ENCODE data around the gene ATRIP. TPM values are rescaled to one million over a fixed set of nuclear protein-coding genes. Genes with fewer than 3 reads are reported as not detected.

The ATRIP gene
- total and polyA plus RNA-seq, 2 donors from 2014 or later = 5.4 to 6.7 TPM

- no peaks in the 10 kb centered on the region for H3K27me3 ChIP-seq (ENCODE audit: control insufficient read depth, insufficient read depth, low read length)
- no peak overlapping the region for H3K9ac ChIP-seq (ENCODE audit: low read length in 3 of 3)
- FAIRE-seq = no peak
- peaks cover 0 to 5% (median 3%) of the 10 kb centered on the region in 3 donors for H3K4me1 ChIP-seq (ENCODE audit: control insufficient read depth in 2 of 3, insufficient read depth in 2 of 3, low read depth in 1 of 3, low read length in 3 of 3)
- H3K36me3 ChIP-seq (ENCODE audit: control insufficient read depth in 2 of 3, insufficient read depth in 3 of 3, low read length in 3 of 3) = peaks cover 0 to 25% (median 24%) of the 10 kb centered on the region in 3 donors
- intact Hi-C loops (cut with DNase I) = loop anchor here (5.0 kb wide), 1 partner anchor 34 kb away; no protein-coding TSS in a partner anchor
- H3K27ac ChIP-seq (ENCODE audit: low read depth in 2 of 2, low read length in 2 of 2) = no peak overlapping the region
- H3K9me3 ChIP-seq (ENCODE audit: control insufficient read depth in 2 of 3, insufficient read depth in 1 of 3, low read length in 3 of 3) = no peaks in the 10 kb centered on the region
- TF ChIP-seq CTCF (IDR thresholded peaks at IDR 0.05; ENCODE audit: borderline replicate concordance, extremely low read depth, insufficient read depth) = no peak
- peak in 1 of 5 donors; percentile 32 for DNase-seq
- H3K4me3 ChIP-seq (ENCODE audit: low read length in 3 of 3) = no peak overlapping the region
Observed at GRCh38 chr3:48402907-48403306, 43.6 kb upstream of the ATRIP start.

GRCh38 chr3:48403533-48404439 is 42.8 kb upstream of the ATRIP start:
- Histone ChIP-seq H3K27ac (ENCODE audit: low read depth in 2 of 2, low read length in 2 of 2) (no peak overlapping the region), H3K4me3 (ENCODE audit: low read length in 3 of 3) (no peak overlapping the region), H3K4me1 (ENCODE audit: control insufficient read depth in 2 of 3, insufficient read depth in 2 of 3, low read depth in 1 of 3, low read length in 3 of 3) (peaks cover 0 to 5% (median 2%) of the 10 kb centered on the region in 3 donors), H3K9ac (ENCODE audit: low read length in 3 of 3) (no peak overlapping the region), H3K27me3 (ENCODE audit: control insufficient read depth, insufficient read depth, low read length) (no peaks in the 10 kb centered on the region), H3K9me3 (ENCODE audit: control insufficient read depth in 2 of 3, insufficient read depth in 1 of 3, low read length in 3 of 3) (no peaks in the 10 kb centered on the region), H3K36me3 (ENCODE audit: control insufficient read depth in 2 of 3, insufficient read depth in 3 of 3, low read length in 3 of 3) (peaks cover 0 to 26% (median 25%) of the 10 kb centered on the region in 3 donors)
- intact Hi-C loops (cut with DNase I) = loop anchor here (5.0 kb wide), 1 partner anchor 34 kb away; no protein-coding TSS in a partner anchor
- no peak for TF ChIP-seq CTCF (IDR thresholded peaks at IDR 0.05; ENCODE audit: borderline replicate concordance, extremely low read depth, insufficient read depth)
- DNase-seq = peak in 2 of 5 donors; percentile 31 to 56
- FAIRE-seq = no peak

DNA sequence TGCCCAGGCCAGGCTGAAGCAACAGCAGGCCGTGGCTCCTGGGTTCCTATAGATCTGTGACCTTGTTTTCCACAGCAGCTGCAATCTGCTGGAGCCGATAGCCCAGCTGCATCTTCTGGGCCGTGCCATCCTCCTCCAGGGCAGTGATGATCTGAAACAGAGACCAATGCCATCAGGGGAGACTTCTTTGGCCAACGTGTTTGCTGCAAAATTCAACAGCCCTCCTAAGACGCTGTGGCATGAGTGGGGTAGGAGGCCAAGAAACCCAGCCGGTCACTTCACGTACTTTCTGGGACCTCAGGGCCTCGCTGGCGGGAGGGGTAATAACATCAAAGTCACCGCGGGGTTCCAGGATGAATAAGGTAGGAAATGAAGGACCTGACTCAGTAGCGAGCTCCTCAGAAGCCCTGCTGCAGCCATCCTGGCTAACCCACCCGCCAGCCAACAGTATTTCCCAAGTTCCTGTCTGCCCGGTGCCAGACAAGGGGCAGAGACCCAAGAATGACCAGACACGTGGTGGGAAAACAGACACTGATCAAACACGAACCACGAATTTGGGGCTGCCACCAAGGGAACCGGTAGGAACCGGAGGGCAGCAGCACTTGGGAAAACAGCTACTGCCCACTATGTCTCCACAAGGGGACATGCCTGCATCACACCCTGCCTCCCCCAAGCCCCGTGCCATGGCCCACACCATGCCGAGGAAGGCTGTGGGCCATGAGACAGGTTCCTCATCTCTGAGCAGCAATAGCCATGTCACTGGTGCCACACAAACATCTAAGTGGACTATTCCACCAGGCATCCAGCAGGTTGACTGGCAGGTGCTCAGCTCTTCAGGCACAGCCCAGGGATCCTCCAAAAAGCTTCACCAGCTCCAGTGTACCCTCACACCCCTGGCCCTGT is 41.8 kb upstream of the ATRIP start:
- no peak overlapping the region for H3K27ac ChIP-seq (ENCODE audit: low read depth in 2 of 2, low read length in 2 of 2)
- intact Hi-C loops (cut with DNase I) = loop anchor here (5.0 kb wide), 1 partner anchor 33 kb away; no protein-coding TSS in a partner anchor
- no peak for FAIRE-seq

More for the DNA sequence above, 41.8 kb upstream of the ATRIP start:
- DNase-seq = peak in 2 of 5 donors; percentile 6 to 29
- no peaks in the 10 kb centered on the region for H3K9me3 ChIP-seq (ENCODE audit: control insufficient read depth in 2 of 3, insufficient read depth in 1 of 3, low read length in 3 of 3)
- no peak for TF ChIP-seq CTCF (IDR thresholded peaks at IDR 0.05; ENCODE audit: borderline replicate concordance, extremely low read depth, insufficient read depth)
- peaks cover 0 to 34% (median 33%) of the 10 kb centered on the region in 3 donors for H3K36me3 ChIP-seq (ENCODE audit: control insufficient read depth in 2 of 3, insufficient read depth in 3 of 3, low read length in 3 of 3)
- peaks cover 0 to 3% (median 0%) of the 10 kb centered on the region in 3 donors for H3K4me1 ChIP-seq (ENCODE audit: control insufficient read depth in 2 of 3, insufficient read depth in 2 of 3, low read depth in 1 of 3, low read length in 3 of 3)
- no peaks in the 10 kb centered on the region for H3K27me3 ChIP-seq (ENCODE audit: control insufficient read depth, insufficient read depth, low read length)
- no peak overlapping the region for H3K4me3 ChIP-seq (ENCODE audit: low read length in 3 of 3)
- H3K9ac ChIP-seq (ENCODE audit: low read length in 3 of 3) = no peak overlapping the region
